HFF-Myc (cell line): Measurements from ENCODE around the gene LETM1.

Experiments used
- DNase-seq: peaks from one replicate; pipeline ENCODE4 v3.0.0-alpha.2; 2011; ENCODE audit warnings: low read depth; ENCODE audit errors: extremely low read depth
- H3K4me3 ChIP-seq: replicated peaks from 2 replicates; pipeline ENCODE4 v1.5.1; 2011; ENCODE audit warnings: low read depth, mild to moderate bottlenecking, control low read depth, low read length
- CTCF ChIP-seq: IDR thresholded peaks from 2 replicates; pipeline ENCODE4 v1.5.1; 2012; ENCODE audit warnings: mild to moderate bottlenecking, low read depth, low read length, control low read depth; ENCODE audit errors: missing control alignments

The LETM1 gene

GRCh38 chr4:1856071-1856942 lies at the start of gene LETM1:
Gene LETM1, minus strand, starts transcription at chr4:1856156. Its CDS starts 206 bp downstream, at chr4:1855950.
- no peak for TF ChIP-seq CTCF
- peak within 1 kb of the TSS; percentile 94 for H3K4me3 ChIP-seq
- DNase-seq, result peak; percentile 69

DNA sequence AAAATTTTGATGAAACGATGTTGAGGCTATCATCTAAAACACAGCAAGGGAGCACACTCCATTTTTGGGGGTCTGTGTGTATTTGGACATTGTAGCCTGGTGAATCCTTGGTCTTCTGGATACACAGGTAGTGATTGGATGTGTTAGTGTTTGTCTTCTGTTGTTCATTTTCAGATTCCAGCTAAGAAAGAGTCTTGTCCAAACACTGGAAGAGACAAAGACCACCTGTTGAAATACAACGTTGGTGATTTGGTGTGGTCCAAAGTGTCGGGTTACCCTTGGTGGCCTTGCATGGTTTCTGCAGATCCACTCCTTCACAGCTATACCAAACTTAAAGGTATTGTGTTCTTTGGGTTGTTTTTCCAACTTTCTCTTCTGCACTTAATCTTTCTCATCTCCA lies 48.1 kb upstream of the LETM1 start:
- TF ChIP-seq CTCF, result no peak
- no peak overlapping the region for H3K4me3 ChIP-seq
- DNase-seq, result no peak

- DNase-seq, result no peak
- no peak overlapping the region for H3K4me3 ChIP-seq
- TF ChIP-seq CTCF, result no peak
Measured at GRCh38 chr4:1903035-1903434, 47.1 kb upstream of the LETM1 start.

- no peak for DNase-seq
- no peak for TF ChIP-seq CTCF
- no peak overlapping the region for H3K4me3 ChIP-seq
Measured at GRCh38 chr4:1902243-1902642, 46.3 kb upstream of the LETM1 start.

DNA sequence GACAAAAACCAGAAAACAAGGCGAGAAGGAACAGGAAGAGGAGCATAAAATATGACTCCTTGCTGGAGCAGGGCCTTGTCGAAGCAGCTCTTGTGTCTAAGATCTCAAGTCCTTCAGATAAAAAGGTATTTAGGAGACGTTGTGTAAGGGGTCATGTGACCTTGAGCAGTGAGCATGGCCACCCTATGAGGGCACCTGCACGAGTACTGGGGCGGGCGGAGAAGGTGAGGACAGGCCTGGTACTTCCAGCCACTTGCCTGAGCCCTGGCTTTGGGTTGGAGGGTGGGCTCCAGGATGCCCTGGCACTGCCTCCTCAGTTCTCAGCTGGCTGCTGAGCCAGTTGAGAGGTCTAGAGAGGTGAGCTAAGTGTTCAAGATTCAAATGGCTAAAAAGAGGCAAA lies 45.2 kb upstream of the LETM1 start:
- TF ChIP-seq CTCF, result no peak
- H3K4me3 ChIP-seq, result no peak overlapping the region
- DNase-seq, result no peak

GRCh38 chr4:1900624-1901023 lies 44.7 kb upstream of the LETM1 start:
- DNase-seq, result no peak
- no peak overlapping the region for H3K4me3 ChIP-seq
- no peak for TF ChIP-seq CTCF
